ENCODE results near the gene GORASP1. TPM values are rescaled to one million over a fixed set of nuclear protein-coding genes. Genes with fewer than 3 reads are reported as not detected.
A peak's percentile ranks its signal among the peaks of the same experiment; 100 is the strongest.

Gene GORASP1
- polyA plus RNA-seq, 1 donor: 66.7 TPM

GRCh38 chr3:39110041-39110639 lies 2.7 kb upstream of the GORASP1 start:
- WGBS (ENCODE audit: insufficient coverage, low lambda C conversion rate): no CpG with 5 or more reads among the region's 2 CpGs
- no peaks in the 10 kb centered on the region for H3K27me3 ChIP-seq (ENCODE audit: control insufficient read depth, insufficient read depth, low read length)
- no peaks in the 10 kb centered on the region for H3K9me3 ChIP-seq (ENCODE audit: control insufficient read depth, low read depth, low read length)
- no peak overlapping the region for H3K4me3 ChIP-seq (ENCODE audit: low read length)
- peaks cover 13% of the 10 kb centered on the region for H3K4me1 ChIP-seq (ENCODE audit: control insufficient read depth, insufficient read depth, low read length)
- H3K27ac ChIP-seq (ENCODE audit: low read length): no peak overlapping the region
- no peak for DNase-seq
- peaks cover 7% of the 10 kb centered on the region for H3K36me3 ChIP-seq (ENCODE audit: control insufficient read depth, insufficient read depth, low read length)

- H3K27ac ChIP-seq (ENCODE audit: low read length): no peak overlapping the region
- no CpG with 5 or more reads among the region's 5 CpGs for WGBS (ENCODE audit: insufficient coverage, low lambda C conversion rate)
- peaks cover 7% of the 10 kb centered on the region for H3K36me3 ChIP-seq (ENCODE audit: control insufficient read depth, insufficient read depth, low read length)
- DNase-seq: no peak
- H3K27me3 ChIP-seq (ENCODE audit: control insufficient read depth, insufficient read depth, low read length): no peaks in the 10 kb centered on the region
- no peaks in the 10 kb centered on the region for H3K9me3 ChIP-seq (ENCODE audit: control insufficient read depth, low read depth, low read length)
- no peak overlapping the region for H3K4me3 ChIP-seq (ENCODE audit: low read length)
- H3K4me1 ChIP-seq (ENCODE audit: control insufficient read depth, insufficient read depth, low read length): peaks cover 13% of the 10 kb centered on the region
Measured at GRCh38 chr3:39109086-39109485, 1.7 kb upstream of the GORASP1 start.

- DNase-seq: no peak
- Histone ChIP-seq H3K27me3 (ENCODE audit: control insufficient read depth, insufficient read depth, low read length) (no peaks in the 10 kb centered on the region), H3K4me1 (ENCODE audit: control insufficient read depth, insufficient read depth, low read length) (peaks cover 13% of the 10 kb centered on the region), H3K36me3 (ENCODE audit: control insufficient read depth, insufficient read depth, low read length) (peaks cover 9% of the 10 kb centered on the region), H3K9me3 (ENCODE audit: control insufficient read depth, low read depth, low read length) (no peaks in the 10 kb centered on the region), H3K27ac (ENCODE audit: low read length) (no peak overlapping the region), H3K4me3 (ENCODE audit: low read length) (peak overlapping the region; percentile 98)
- no CpG with 5 or more reads among the region's 2 CpGs for WGBS (ENCODE audit: insufficient coverage, low lambda C conversion rate)
Measured at GRCh38 chr3:39108200-39108710, 828 bp upstream of the GORASP1 start.

- WGBS (ENCODE audit: insufficient coverage, low lambda C conversion rate): no CpG with 5 or more reads among the region's 55 CpGs
- H3K4me1 ChIP-seq (ENCODE audit: control insufficient read depth, insufficient read depth, low read length): peaks cover 13% of the 10 kb centered on the region
Measured at GRCh38 chr3:39106851-39107387, 508 bp downstream of the GORASP1 start.

GRCh38 chr3:39106281-39106811 lies 1.1 kb downstream of the GORASP1 start:
- no CpG with 5 or more reads among the region's 16 CpGs for WGBS (ENCODE audit: insufficient coverage, low lambda C conversion rate)
- Histone ChIP-seq H3K36me3 (ENCODE audit: control insufficient read depth, insufficient read depth, low read length) (peaks cover 13% of the 10 kb centered on the region), H3K4me1 (ENCODE audit: control insufficient read depth, insufficient read depth, low read length) (peaks cover 13% of the 10 kb centered on the region), H3K27ac (ENCODE audit: low read length) (peak overlapping the region; percentile 71), H3K4me3 (ENCODE audit: low read length) (peak overlapping the region; percentile 98), H3K9me3 (ENCODE audit: control insufficient read depth, low read depth, low read length) (no peaks in the 10 kb centered on the region), H3K27me3 (ENCODE audit: control insufficient read depth, insufficient read depth, low read length) (no peaks in the 10 kb centered on the region)
- DNase-seq: peak in 1 of 2 donors; percentile 22

More at GRCh38 chr3:39106851-39107387, 508 bp downstream of the GORASP1 start:
- Histone ChIP-seq H3K27ac (ENCODE audit: low read length) (peak overlapping the region; percentile 71), H3K27me3 (ENCODE audit: control insufficient read depth, insufficient read depth, low read length) (no peaks in the 10 kb centered on the region), H3K4me3 (ENCODE audit: low read length) (peak overlapping the region; percentile 98), H3K9me3 (ENCODE audit: control insufficient read depth, low read depth, low read length) (no peaks in the 10 kb centered on the region), H3K36me3 (ENCODE audit: control insufficient read depth, insufficient read depth, low read length) (peaks cover 13% of the 10 kb centered on the region)
- DNase-seq: peak in 1 of 2 donors; percentile 73

- Histone ChIP-seq H3K4me1 (ENCODE audit: control insufficient read depth, insufficient read depth, low read length) (peaks cover 13% of the 10 kb centered on the region), H3K4me3 (ENCODE audit: low read length) (no peak overlapping the region)
- DNase-seq: no peak
Measured at GRCh38 chr3:39105687-39106063, 1.8 kb downstream of the GORASP1 start.

GRCh38 chr3:39104961-39105686 lies 2.3 kb downstream of the GORASP1 start:
- H3K27me3 ChIP-seq (ENCODE audit: control insufficient read depth, insufficient read depth, low read length): no peaks in the 10 kb centered on the region
- no peak for DNase-seq
- no CpG with 5 or more reads among the region's 7 CpGs for WGBS (ENCODE audit: insufficient coverage, low lambda C conversion rate)
- no peak overlapping the region for H3K4me3 ChIP-seq (ENCODE audit: low read length)
- H3K4me1 ChIP-seq (ENCODE audit: control insufficient read depth, insufficient read depth, low read length): peaks cover 13% of the 10 kb centered on the region
- H3K27ac ChIP-seq (ENCODE audit: low read length): no peak overlapping the region
- no peaks in the 10 kb centered on the region for H3K9me3 ChIP-seq (ENCODE audit: control insufficient read depth, low read depth, low read length)
- peaks cover 17% of the 10 kb centered on the region for H3K36me3 ChIP-seq (ENCODE audit: control insufficient read depth, insufficient read depth, low read length)

More at GRCh38 chr3:39105687-39106063, 1.8 kb downstream of the GORASP1 start:
- 88% methylated on average over 1 of the region's 3 CpGs for WGBS (ENCODE audit: insufficient coverage, low lambda C conversion rate)
- Histone ChIP-seq H3K27me3 (ENCODE audit: control insufficient read depth, insufficient read depth, low read length) (no peaks in the 10 kb centered on the region), H3K36me3 (ENCODE audit: control insufficient read depth, insufficient read depth, low read length) (peaks cover 15% of the 10 kb centered on the region), H3K9me3 (ENCODE audit: control insufficient read depth, low read depth, low read length) (no peaks in the 10 kb centered on the region), H3K27ac (ENCODE audit: low read length) (no peak overlapping the region)

GRCh38 chr3:39103791-39104552 lies 3.5 kb downstream of the GORASP1 start:
- Histone ChIP-seq H3K4me3 (ENCODE audit: low read length) (no peak overlapping the region), H3K27ac (ENCODE audit: low read length) (no peak overlapping the region), H3K9me3 (ENCODE audit: control insufficient read depth, low read depth, low read length) (no peaks in the 10 kb centered on the region), H3K36me3 (ENCODE audit: control insufficient read depth, insufficient read depth, low read length) (peaks cover 27% of the 10 kb centered on the region), H3K4me1 (ENCODE audit: control insufficient read depth, insufficient read depth, low read length) (peaks cover 13% of the 10 kb centered on the region), H3K27me3 (ENCODE audit: control insufficient read depth, insufficient read depth, low read length) (no peaks in the 10 kb centered on the region)
- no CpG with 5 or more reads among the region's 6 CpGs for WGBS (ENCODE audit: insufficient coverage, low lambda C conversion rate)
- no peak for DNase-seq

- no peak for DNase-seq
- Histone ChIP-seq H3K36me3 (ENCODE audit: control insufficient read depth, insufficient read depth, low read length) (peaks cover 33% of the 10 kb centered on the region), H3K4me3 (ENCODE audit: low read length) (no peak overlapping the region), H3K4me1 (ENCODE audit: control insufficient read depth, insufficient read depth, low read length) (peaks cover 13% of the 10 kb centered on the region), H3K27me3 (ENCODE audit: control insufficient read depth, insufficient read depth, low read length) (no peaks in the 10 kb centered on the region), H3K27ac (ENCODE audit: low read length) (no peak overlapping the region), H3K9me3 (ENCODE audit: control insufficient read depth, low read depth, low read length) (no peaks in the 10 kb centered on the region)
- no CpG with 5 or more reads among the region's 4 CpGs for WGBS (ENCODE audit: insufficient coverage, low lambda C conversion rate)
Measured at GRCh38 chr3:39103324-39103693, 4.1 kb downstream of the GORASP1 start.
